ENCODE data around the gene MAFB.

DNA sequence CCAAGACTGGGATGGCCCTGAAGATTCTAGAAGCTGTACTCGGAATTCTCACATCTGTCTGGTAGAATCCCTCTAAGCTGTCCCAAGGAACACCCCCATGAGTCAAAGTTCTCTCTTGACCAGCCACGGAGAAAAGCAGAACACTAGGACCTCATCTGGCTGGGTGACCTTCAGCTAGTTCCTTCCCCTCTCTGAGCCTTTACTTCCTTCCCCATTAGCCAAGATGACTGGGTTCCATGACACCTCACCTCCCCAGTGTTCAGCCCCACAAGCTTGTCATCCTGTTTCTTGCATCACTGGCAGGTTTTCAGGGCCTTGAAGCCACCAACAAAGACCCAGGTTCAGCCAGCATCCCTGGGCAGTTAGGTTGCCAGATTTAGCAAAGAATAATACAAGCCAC is 47.8 kb downstream of the MAFB start:
- TF ChIP-seq, protein P1, sequence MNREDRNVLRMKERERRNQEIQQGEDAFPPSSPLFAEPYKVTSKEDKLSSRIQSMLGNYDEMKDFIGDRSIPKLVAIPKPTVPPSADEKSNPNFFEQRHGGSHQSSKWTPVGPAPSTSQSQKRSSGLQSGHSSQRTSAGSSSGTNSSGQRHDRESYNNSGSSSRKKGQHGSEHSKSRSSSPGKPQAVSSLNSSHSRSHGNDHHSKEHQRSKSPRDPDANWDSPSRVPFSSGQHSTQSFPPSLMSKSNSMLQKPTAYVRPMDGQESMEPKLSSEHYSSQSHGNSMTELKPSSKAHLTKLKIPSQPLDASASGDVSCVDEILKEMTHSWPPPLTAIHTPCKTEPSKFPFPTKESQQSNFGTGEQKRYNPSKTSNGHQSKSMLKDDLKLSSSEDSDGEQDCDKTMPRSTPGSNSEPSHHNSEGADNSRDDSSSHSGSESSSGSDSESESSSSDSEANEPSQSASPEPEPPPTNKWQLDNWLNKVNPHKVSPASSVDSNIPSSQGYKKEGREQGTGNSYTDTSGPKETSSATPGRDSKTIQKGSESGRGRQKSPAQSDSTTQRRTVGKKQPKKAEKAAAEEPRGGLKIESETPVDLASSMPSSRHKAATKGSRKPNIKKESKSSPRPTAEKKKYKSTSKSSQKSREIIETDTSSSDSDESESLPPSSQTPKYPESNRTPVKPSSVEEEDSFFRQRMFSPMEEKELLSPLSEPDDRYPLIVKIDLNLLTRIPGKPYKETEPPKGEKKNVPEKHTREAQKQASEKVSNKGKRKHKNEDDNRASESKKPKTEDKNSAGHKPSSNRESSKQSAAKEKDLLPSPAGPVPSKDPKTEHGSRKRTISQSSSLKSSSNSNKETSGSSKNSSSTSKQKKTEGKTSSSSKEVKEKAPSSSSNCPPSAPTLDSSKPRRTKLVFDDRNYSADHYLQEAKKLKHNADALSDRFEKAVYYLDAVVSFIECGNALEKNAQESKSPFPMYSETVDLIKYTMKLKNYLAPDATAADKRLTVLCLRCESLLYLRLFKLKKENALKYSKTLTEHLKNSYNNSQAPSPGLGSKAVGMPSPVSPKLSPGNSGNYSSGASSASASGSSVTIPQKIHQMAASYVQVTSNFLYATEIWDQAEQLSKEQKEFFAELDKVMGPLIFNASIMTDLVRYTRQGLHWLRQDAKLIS (CRISPR knock-in tag; IDR thresholded peaks at IDR 0.05), result no peak
- TF ChIP-seq SP1 (CRISPR knock-in tag; IDR thresholded peaks at IDR 0.05), result no peak
- TF ChIP-seq, protein P2, sequence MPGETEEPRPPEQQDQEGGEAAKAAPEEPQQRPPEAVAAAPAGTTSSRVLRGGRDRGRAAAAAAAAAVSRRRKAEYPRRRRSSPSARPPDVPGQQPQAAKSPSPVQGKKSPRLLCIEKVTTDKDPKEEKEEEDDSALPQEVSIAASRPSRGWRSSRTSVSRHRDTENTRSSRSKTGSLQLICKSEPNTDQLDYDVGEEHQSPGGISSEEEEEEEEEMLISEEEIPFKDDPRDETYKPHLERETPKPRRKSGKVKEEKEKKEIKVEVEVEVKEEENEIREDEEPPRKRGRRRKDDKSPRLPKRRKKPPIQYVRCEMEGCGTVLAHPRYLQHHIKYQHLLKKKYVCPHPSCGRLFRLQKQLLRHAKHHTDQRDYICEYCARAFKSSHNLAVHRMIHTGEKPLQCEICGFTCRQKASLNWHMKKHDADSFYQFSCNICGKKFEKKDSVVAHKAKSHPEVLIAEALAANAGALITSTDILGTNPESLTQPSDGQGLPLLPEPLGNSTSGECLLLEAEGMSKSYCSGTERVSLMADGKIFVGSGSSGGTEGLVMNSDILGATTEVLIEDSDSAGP (CRISPR knock-in tag; IDR thresholded peaks at IDR 0.05), result no peak
- TF ChIP-seq RBM39 (optimal IDR thresholded peaks at IDR 0.05; ENCODE audit: low read depth, low read length), result no peak
- no peak for TF ChIP-seq KAT7 (CRISPR knock-in tag; IDR thresholded peaks at IDR 0.05; ENCODE audit: borderline replicate concordance)
- no peak for TF ChIP-seq NBN (IDR thresholded peaks at IDR 0.05; ENCODE audit: low read depth)
- TF ChIP-seq U2AF1 (optimal IDR thresholded peaks at IDR 0.05; ENCODE audit: low read depth, low read length), result no peak
- TF ChIP-seq CHD4 (IDR thresholded peaks at IDR 0.05; ENCODE audit: insufficient read depth, insufficient replicate concordance, low read depth, low read length, poor library complexity, severe bottlenecking), result no peak
- TF ChIP-seq, protein P3, sequence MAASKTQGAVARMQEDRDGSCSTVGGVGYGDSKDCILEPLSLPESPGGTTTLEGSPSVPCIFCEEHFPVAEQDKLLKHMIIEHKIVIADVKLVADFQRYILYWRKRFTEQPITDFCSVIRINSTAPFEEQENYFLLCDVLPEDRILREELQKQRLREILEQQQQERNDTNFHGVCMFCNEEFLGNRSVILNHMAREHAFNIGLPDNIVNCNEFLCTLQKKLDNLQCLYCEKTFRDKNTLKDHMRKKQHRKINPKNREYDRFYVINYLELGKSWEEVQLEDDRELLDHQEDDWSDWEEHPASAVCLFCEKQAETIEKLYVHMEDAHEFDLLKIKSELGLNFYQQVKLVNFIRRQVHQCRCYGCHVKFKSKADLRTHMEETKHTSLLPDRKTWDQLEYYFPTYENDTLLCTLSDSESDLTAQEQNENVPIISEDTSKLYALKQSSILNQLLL (CRISPR knock-in tag; IDR thresholded peaks at IDR 0.05; ENCODE audit: borderline replicate concordance), result no peak
- TF ChIP-seq, protein P4, sequence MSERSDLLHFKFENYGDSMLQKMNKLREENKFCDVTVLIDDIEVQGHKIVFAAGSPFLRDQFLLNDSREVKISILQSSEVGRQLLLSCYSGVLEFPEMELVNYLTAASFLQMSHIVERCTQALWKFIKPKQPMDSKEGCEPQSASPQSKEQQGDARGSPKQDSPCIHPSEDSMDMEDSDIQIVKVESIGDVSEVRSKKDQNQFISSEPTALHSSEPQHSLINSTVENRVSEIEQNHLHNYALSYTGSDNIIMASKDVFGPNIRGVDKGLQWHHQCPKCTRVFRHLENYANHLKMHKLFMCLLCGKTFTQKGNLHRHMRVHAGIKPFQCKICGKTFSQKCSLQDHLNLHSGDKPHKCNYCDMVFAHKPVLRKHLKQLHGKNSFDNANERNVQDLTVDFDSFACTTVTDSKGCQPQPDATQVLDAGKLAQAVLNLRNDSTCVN (CRISPR knock-in tag; IDR thresholded peaks at IDR 0.05), result no peak
- TF ChIP-seq LCOR (CRISPR knock-in tag; IDR thresholded peaks at IDR 0.05), result no peak
- TF ChIP-seq CTCF (IDR thresholded peaks at IDR 0.05 in 2 of 3, conservative IDR thresholded peaks at IDR 0.05 in 1 of 3; ENCODE audit: insufficient read depth in 2 of 3, low read depth in 1 of 3, low read length in 3 of 3), result no peak
